ENCODE data around the gene NAALADL2.

The NAALADL2 gene

DNA sequence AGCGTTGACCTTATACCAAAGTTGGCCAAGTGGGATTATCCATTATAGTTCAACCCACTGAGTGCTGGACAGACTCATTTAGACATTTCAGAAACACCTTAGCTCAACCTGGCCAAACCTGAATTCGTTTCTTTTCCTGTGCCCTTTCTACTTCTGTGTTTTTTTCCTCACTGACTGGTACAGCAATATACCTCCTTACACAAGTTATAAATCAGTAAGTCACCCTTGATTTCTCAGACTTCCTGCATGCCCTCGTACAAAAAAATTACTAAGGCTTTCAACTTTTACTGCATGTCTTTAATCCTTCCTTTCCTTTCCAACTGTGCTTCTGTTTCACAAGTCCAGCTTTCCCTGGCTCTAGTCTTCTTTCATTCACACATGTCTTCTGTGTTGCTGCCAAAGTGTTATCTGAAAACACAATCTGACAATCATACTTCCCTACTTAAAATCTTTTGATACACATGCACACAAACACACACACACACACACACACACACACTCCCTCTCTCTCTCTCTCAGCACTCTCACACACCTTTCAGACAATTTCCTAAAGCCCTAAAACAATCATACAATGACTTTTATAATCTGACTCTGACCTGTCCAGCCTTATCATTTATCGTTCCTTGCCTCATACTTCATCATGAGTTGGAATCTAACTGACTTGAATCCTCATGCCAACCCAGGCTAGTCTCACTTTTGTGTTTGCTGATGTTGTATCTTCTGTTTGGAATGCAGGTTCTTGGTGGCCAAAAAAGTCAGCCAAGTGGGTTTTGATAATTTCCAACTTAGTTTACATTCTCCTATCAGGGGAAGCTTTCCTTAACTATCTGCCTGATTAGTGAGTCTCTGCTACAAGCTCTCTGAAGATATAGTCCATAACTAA lies 436.4 kb downstream of the NAALADL2 start:
- H3K4me3 ChIP-seq (ENCODE audit: low read depth, low read length), result no peak overlapping the region

DNA sequence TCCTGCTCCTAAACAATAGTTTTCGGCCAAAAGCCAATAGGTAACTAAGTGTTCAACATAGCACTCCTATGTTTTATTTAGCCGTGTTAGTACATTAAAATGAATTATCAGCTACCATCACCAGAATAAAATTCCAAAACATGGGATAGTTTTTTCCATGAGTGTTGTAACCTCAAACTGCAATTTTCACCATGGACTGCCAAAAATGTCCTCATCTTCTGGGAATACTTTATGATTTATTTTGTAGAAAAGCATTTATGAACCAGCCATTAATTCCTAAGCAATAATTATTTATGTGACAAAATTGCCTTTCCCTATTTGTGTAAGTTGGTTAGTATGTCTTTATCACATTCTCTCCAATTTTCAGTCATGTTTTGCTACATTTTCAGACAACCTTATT lies 438.1 kb downstream of the NAALADL2 start:
- H3K4me3 ChIP-seq (ENCODE audit: low read depth, low read length), result no peak overlapping the region

DNA sequence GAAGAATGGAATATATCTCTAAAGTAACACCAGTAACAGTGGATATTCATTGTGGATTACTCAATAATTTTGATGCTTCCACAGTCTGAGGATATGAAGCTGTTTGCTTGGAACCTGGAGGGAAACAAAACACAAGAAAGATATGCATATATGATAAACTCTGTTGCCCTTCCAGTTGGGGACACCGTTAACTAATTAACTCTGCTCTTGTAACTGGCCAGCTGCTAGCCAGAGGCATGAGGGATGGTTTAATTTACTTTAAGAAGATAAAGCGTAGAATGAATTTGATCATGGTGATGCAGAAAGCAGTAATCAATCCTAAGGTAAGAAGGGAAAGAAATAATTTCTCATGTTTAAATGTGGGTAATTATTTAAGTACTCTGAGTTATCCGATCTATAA lies 442.6 kb downstream of the NAALADL2 start:
- no peak overlapping the region for H3K4me3 ChIP-seq (ENCODE audit: low read depth, low read length)

DNA sequence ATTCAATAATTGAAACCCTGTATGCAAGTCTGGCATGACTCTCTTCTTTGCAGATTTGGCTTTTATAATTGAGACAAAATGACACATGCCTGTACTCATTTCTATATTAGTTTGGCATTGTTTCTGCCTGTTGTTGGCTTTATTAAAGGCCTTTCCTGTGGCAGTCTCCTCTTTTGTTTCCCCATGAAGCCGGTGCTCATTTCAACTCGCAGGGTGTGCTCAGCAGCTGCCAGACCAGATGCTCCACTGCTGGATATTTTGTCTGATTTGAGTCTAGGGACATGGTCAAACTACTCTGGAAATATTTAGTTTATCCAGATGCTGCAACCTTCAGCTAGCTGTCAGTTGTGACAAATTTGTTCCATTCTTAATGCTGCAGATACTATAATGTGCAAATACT lies 445.3 kb downstream of the NAALADL2 start:
- H3K4me3 ChIP-seq (ENCODE audit: low read depth, low read length), result no peak overlapping the region

DNA sequence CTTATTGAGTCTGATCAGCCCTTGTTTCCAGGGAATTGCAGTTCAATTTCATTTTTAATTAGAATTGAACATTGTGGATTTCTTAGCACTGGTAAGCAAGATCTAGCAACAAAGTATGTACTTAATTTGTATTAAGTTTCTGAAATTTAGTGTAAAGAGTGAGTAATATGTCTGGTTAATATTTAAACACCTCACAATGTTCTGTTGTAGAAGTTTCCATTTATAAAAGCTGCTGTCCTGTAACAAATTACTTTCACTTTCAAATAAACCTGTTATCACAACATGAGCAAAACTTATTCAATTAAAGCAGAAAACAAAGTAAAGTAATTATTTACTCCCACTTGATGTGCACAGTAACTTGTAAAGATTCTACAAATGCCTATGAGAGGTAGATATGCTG lies 448.5 kb downstream of the NAALADL2 start:
- H3K4me3 ChIP-seq (ENCODE audit: low read depth, low read length), result no peak overlapping the region

DNA sequence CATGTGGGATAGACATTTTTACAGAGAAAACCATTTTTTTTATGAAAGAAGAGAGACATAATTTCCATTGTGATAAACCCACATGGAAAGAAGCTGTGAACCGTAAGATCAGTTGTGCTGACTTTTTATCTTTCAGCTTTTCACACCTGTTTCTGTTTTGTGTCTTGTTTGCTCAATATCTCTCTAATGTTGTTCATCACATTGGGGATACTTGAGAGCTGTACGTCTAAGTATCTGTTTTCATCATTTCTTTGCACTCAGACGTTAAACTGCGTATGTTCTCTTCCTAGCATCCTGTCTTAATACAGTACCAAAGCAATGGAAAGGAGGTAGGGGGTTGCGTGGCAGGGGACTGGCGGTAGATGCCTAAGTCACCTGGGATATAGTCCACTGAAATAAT lies 449.0 kb downstream of the NAALADL2 start:
- no peak overlapping the region for H3K4me3 ChIP-seq (ENCODE audit: low read depth, low read length)

DNA sequence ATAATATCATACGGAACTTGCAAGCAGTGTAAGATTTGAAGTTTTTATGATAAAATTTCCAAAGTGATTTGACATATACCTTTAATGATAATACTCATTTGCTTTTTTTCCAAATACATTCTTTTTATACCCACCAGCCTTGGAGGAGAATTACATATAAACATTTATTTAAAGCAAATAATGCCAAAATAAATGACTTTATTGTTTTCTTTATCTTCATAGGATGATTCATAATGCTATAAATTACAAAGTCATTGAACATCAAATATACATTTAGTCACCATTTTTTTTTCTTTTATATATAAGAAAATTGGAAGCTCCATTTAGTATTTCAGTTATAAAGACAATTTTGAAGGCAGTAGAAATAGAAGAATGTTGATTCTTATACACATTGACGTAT lies 450.9 kb downstream of the NAALADL2 start:
- H3K4me3 ChIP-seq (ENCODE audit: low read depth, low read length), result no peak overlapping the region

DNA sequence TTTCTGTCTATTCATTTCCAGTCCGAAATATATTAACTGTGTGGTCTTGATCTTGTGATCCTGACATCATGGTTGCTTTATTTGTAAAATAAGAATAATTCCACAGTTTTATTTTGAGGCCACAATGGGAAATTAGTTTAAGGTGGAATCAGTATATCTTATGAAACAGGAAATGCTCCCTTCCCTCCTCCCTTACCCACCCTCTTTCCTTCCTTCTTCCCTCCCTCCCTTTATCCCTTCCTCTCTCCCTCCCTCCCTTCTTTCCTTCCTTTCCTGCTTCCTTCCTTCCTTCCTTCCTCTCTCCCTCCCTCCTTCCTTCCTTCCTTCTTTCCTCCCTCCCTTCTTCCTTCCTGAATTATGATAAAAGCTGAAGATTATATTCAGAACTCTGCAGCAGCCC lies 452.3 kb downstream of the NAALADL2 start:
- H3K4me3 ChIP-seq (ENCODE audit: low read depth, low read length), result no peak overlapping the region

DNA sequence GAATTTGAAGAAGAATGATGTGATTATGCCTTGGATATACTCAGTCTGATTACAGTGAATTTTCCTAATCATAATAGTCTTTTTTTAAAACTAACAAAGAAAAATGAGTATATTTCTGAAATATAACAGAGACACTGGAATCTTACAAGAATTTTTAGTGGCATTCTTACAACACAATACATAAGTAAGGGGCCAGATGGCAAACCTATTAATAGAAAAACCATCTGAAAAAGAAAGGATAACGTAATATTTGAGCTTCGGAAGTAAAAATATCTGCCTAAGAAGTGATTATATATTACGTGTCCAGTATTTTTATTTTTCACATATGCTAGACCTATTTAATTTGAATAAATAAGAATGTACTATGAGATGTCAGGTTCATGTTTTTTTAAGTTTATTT lies 452.8 kb downstream of the NAALADL2 start:
- no peak overlapping the region for H3K4me3 ChIP-seq (ENCODE audit: low read depth, low read length)

DNA sequence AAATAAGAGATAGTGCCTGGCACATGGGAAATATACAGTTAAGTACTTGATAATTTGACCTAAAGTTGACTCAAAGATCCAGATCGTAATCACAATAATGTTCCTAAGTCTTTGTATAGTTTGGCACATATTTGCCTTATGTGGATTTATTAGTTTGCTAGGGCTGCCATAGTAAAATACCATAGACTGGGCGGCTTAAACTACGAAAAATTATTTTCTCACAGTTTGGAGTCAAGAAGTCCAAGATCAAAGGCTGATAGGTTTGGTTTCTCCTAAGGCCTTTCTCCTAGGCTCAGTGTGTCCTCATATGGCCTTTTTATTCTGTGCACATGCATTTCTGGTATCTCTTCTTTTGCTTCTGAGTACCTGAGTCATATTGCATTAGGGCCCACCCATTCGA lies 453.7 kb downstream of the NAALADL2 start:
- no peak overlapping the region for H3K4me3 ChIP-seq (ENCODE audit: low read depth, low read length)

DNA sequence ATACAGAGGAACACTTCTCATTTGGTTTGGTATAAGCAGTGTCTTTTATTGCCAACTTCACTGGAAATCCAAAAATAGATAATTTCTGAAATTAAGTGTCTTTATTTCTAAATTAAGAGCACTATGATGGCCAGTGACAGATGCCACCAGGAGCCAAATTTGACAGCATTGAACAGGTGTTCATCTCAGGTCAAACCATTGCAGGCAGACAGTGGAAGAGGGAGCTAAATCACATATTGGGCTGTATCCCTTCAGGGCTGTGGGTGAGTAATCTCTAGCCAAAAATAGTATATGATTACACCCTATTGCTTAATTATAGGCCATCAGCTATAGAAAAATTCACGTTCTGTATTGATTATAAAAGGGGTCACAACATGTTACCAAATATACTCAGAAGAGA lies 457.7 kb downstream of the NAALADL2 start:
- no peak overlapping the region for H3K4me3 ChIP-seq (ENCODE audit: low read depth, low read length)

DNA sequence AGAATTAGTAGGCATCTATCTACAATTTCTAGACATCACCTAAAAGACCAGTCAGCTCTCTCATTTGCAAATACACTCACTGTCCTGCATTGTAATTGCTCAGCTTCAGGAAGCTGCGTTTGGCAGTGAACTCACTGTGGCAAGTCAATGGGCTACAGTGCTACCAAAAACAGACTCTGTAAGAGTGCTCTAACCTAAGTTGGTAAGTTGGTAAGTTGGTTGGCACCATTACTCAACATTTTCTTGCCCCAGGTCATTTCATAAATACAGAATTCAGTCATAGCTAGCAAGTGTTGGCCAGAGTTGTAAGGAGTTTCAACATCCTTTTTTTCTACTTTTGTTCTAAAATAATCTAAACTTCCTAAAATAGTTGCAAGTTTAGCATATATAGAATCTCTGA lies 466.3 kb downstream of the NAALADL2 start:
- H3K4me3 ChIP-seq (ENCODE audit: low read depth, low read length), result no peak overlapping the region

DNA sequence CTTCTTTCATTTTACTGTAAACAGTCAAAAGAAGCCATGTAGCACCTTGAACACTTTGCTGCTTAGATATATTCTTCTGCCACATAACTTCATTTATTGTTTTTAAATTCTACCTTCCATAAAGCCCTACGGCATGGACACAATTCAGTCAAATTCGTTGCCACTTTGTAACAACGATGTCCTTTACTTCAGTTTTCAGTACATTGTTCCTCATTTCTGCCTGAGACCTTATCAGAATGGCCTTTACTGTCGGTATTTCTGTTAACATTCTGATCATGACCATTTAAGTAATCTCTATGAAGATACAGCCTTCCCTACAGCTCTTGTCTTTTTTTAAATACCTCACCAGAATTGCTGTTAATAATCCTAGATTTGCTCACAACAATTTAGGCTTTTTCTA lies 466.9 kb downstream of the NAALADL2 start:
- H3K4me3 ChIP-seq (ENCODE audit: low read depth, low read length), result no peak overlapping the region

DNA sequence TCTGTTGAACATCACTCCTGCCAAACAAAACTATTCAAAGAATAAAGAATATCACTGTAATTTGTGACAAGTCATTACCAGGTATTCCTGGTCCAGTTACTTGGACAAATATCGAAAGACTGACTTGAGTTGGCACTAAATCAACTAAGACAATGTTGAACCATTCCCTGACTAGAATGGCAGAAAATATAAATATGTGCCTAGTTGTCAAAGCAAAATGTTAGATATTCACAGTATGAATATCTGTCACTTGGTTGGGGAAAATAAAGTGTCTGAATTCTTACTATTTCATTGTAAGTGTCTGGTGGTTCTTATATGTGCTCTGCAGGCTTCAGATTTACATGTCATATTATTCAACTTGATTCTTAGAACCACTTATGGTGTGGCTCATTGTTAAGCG lies 470.2 kb downstream of the NAALADL2 start:
- H3K4me3 ChIP-seq (ENCODE audit: low read depth, low read length), result no peak overlapping the region

DNA sequence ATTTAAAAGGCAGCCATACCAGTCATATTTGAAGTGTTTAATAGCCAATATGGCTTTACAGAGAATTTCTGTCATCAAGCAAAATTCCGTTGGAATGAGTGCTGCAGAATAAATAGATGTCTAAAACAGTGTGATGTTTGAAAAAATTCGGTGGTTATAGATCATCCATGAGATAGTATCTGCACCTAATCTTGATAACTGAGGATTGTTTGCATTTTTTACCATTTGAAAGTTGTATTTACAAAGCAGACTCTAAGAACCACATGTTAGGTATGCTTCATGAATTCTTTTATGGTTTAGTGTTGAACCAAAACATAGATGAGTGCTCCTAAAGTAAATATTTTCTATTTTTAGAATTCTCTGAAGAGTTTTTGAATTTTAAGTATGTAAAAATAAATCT lies 476.1 kb downstream of the NAALADL2 start:
- no peak overlapping the region for H3K4me3 ChIP-seq (ENCODE audit: low read depth, low read length)

DNA sequence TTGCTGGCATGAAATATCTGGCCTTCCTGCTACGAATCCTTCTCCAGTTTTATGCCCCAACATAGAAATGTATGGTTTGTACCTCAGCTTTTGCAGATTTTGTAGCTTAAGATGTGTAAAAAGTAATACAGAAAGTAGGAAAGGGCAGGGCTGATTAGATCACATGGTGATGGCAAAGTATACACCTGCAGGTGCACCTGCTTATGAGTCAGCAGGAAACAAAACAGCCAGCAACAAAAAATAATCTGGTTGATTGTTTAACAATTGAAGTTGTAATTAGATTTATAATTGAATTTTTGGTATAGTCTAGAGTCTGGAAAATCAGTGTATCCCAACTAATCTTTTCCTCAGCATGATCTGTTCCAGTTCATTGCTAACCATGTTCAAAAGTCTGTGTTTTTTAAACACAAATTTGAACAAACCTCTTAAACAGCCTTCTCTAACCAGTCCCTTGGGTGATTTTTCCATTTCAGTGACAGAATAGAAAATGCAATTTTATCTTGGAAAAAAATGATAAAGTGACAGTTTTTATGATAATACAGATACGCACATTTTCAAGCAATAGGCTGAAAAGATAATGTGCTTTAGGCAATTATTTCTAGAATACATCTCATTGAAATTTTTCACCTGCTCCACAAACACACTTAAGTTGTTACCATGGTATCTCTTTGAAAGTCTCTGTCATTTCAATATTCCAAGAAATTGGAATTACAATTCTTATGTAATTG lies 477.4 kb downstream of the NAALADL2 start:
- no peak overlapping the region for H3K4me3 ChIP-seq (ENCODE audit: low read depth, low read length)

DNA sequence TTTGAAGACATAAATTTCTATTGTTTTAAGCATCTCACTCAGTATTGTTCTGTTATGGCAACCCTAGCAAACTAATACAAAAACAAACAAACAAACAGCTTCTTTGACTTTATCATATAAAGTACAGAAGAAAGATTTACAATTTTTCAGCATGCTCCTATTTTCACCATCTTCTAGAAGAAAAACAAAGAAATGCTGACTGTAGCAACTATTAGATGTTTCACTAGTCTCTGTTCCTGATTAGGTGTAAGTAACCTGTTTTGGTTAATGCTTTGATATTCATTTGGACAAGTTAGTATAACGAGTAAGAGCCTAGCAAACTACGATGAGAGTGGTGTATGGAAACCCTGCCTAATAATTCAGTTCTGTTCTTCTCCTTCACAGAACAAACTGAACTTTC lies 478.5 kb downstream of the NAALADL2 start:
- H3K4me3 ChIP-seq (ENCODE audit: low read depth, low read length), result no peak overlapping the region

DNA sequence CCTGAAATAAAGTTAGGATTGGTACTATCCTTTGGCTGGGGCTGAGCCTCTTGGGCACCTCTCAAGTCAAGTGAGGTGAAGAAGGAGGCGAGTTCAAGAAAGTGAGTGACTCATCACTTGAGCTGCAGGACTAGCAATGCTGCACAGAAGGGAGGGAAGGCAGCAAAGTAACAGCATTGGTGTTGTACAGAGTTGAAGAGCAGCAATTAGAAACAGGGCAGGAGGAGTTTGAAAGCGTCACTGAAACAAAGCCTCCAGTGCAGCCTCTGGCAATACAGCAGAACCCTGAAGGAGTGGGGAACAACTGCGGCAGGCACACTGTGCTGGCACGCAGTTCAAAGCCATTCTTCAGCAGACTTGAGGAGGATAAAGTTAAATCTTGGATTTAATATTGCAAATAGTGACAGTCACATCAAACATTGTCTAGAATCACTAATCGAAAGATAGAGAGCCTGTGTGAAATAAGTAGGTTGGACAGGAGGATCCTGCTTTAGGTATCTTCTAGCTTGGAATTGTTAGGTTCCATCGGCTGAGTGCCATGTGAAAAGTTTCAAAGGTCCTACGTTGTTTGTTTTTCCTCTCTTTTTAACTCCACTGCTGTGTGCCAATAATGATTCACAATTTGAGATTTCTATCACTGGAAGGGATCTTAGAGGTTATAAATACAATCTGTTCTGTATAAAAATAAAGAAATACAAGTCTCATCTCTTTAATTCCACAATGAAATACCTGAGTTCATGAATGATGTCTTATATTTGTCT lies 479.8 kb downstream of the NAALADL2 start:
- no peak overlapping the region for H3K4me3 ChIP-seq (ENCODE audit: low read depth, low read length)

DNA sequence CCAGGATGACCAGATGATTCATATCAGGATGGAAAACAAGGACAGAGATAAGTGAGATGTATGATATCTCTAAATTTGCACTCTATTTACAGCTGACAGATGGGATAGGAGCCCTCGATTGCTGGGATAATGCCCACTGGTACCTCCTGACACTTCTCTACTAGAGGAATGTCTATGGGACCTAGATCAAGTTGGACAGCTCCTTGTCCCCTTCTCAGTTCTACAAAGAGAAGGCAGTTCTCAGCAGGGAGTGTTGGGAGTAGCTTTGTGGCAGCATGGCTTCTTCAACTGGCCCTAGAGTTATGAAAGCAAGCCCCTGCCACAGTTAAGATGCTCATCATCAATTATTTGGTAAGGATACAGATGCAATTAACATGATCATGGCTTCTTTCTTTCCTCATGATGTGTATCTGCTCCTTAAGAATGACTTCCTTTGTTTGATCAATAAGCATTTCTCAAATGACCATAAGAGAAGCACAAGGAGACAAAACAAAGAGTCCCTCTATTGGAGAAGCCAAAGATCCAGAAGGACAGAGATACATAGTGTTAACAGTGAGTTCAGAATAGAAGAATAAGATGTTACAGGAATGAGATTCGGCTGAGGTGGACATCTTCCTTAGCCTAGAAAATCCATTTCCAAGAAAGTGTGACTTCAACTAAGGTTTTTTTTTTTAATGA lies 481.3 kb downstream of the NAALADL2 start:
- no peak overlapping the region for H3K4me3 ChIP-seq (ENCODE audit: low read depth, low read length)

DNA sequence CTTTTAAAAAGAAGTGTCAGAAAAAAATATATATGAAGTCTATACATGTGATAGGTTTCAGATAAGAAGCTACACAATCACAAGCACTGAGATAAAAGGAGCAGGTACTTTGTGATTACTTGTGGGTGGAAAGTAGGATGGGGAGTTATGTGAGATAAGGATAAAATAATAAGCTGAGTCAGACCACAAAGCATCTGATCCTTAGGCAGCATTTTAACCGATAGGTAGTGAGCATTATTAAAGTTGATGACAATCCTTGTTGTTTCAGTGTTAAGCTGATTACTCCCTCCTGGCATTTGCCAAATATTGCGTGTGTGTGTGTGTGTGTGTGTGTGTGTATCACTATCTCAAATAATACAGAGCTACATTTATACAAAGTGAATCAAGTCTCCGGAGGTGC lies 483.1 kb downstream of the NAALADL2 start:
- no peak overlapping the region for H3K4me3 ChIP-seq (ENCODE audit: low read depth, low read length)

DNA sequence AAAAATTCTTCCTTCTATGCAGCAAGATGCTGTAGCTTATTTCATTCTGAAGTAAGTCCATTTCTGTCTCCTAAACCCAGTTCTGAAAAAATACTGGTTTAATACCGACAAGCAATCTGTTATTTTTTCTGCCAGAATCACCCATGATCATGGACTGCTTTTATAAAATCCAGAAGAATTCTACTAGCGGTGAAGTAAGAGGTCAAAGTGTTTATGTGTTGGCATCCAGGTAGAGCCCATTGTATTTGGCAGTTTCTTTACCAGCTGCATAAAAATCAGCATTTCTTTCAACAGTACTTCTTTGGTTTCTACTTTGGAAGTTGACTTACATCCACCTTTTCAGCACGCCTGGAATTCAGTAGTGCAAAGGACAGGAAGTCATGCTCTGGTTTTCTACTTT lies 484.8 kb downstream of the NAALADL2 start:
- H3K4me3 ChIP-seq (ENCODE audit: low read depth, low read length), result no peak overlapping the region

All from iPS-11a (cell line).